GM19397 (cell line): Measurements from ENCODE around the gene ITGA6.

Experiments
- ATAC-seq: cut with Tn5 transposase; IDR thresholded peaks from one replicate; pipeline ENCODE4 v1.9.1; 2021; ENCODE audit warnings: mild to moderate bottlenecking, moderate library complexity; ENCODE audit not compliant: unreplicated experiment

ITGA6 gene

GRCh38 chr2:172427256-172427989 is at the start of gene ITGA6:
Gene ITGA6, plus strand, starts transcription at chr2:172427586.
- peak; percentile 49 for ATAC-seq

GRCh38 chr2:172380436-172381274 is 46.7 kb upstream of the ITGA6 start:
- no peak for ATAC-seq

- no peak for ATAC-seq
These were observed 45.9 kb upstream of the ITGA6 start for GRCh38 chr2:172381275-172382027.

- no peak for ATAC-seq
These were observed 40.0 kb upstream of the ITGA6 start for GRCh38 chr2:172387361-172387760.

- no peak for ATAC-seq
These were observed 37.6 kb upstream of the ITGA6 start for GRCh38 chr2:172389685-172390339.

GRCh38 chr2:172394002-172394401 is 33.4 kb upstream of the ITGA6 start:
- ATAC-seq = no peak

- ATAC-seq = no peak
These were observed 31.9 kb upstream of the ITGA6 start for GRCh38 chr2:172395503-172395902.

- ATAC-seq = no peak
These were observed 30.1 kb upstream of the ITGA6 start for GRCh38 chr2:172397148-172397834.

GRCh38 chr2:172398440-172398839 is 28.9 kb upstream of the ITGA6 start:
- ATAC-seq = no peak

GRCh38 chr2:172399765-172400164 is 27.6 kb upstream of the ITGA6 start:
- ATAC-seq = no peak

- ATAC-seq = no peak
These were observed 25.2 kb upstream of the ITGA6 start for GRCh38 chr2:172402198-172402597.

- no peak for ATAC-seq
These were observed 24.0 kb upstream of the ITGA6 start for GRCh38 chr2:172403402-172403801.

- ATAC-seq = no peak
These were observed 23.4 kb upstream of the ITGA6 start for GRCh38 chr2:172403881-172404468.

GRCh38 chr2:172404824-172405223 is 22.6 kb upstream of the ITGA6 start:
- ATAC-seq = no peak

- no peak for ATAC-seq
These were observed 21.7 kb upstream of the ITGA6 start for GRCh38 chr2:172405673-172406072.

- ATAC-seq = no peak
These were observed 19.1 kb upstream of the ITGA6 start for GRCh38 chr2:172408143-172408766.

- ATAC-seq = no peak
These were observed 18.3 kb upstream of the ITGA6 start for GRCh38 chr2:172409042-172409441.

- ATAC-seq = no peak
These were observed 14.3 kb upstream of the ITGA6 start for GRCh38 chr2:172412984-172413492.

GRCh38 chr2:172415157-172415864 is 12.1 kb upstream of the ITGA6 start:
- no peak for ATAC-seq
